Measurements from ENCODE around the gene PITX1.

Gene PITX1

GRCh38 chr5:135069895-135070657 lies 36.0 kb upstream of the PITX1 start:
- Histone ChIP-seq H3K9me3 (ENCODE audit: control insufficient read depth, low read depth, low read length) (no peaks in the 10 kb centered on the region), H3K27me3 (ENCODE audit: control insufficient read depth, insufficient read depth, low read length) (peaks cover 91% of the 10 kb centered on the region), H3K4me1 (ENCODE audit: control insufficient read depth, low read depth, low read length) (peaks cover 7% of the 10 kb centered on the region), H3K27ac (ENCODE audit: low read length) (no peak overlapping the region), H3K36me3 (ENCODE audit: control insufficient read depth, low read depth, low read length) (no peaks in the 10 kb centered on the region), H3K4me3 (ENCODE audit: low read length) (no peak overlapping the region), H3K9ac (ENCODE audit: low read length) (no peak overlapping the region)

GRCh38 chr5:135069016-135069770 lies 35.2 kb upstream of the PITX1 start:
- H3K4me1 ChIP-seq (ENCODE audit: control insufficient read depth, low read depth, low read length): peaks cover 7% of the 10 kb centered on the region
- H3K36me3 ChIP-seq (ENCODE audit: control insufficient read depth, low read depth, low read length): no peaks in the 10 kb centered on the region
- H3K27me3 ChIP-seq (ENCODE audit: control insufficient read depth, insufficient read depth, low read length): peaks cover 82% of the 10 kb centered on the region
- H3K9ac ChIP-seq (ENCODE audit: low read length): no peak overlapping the region
- no peak overlapping the region for H3K4me3 ChIP-seq (ENCODE audit: low read length)
- H3K9me3 ChIP-seq (ENCODE audit: control insufficient read depth, low read depth, low read length): no peaks in the 10 kb centered on the region
- H3K27ac ChIP-seq (ENCODE audit: low read length): no peak overlapping the region

- Histone ChIP-seq H3K9ac (ENCODE audit: low read length) (no peak overlapping the region), H3K4me1 (ENCODE audit: control insufficient read depth, low read depth, low read length) (peaks cover 7% of the 10 kb centered on the region), H3K4me3 (ENCODE audit: low read length) (no peak overlapping the region), H3K36me3 (ENCODE audit: control insufficient read depth, low read depth, low read length) (no peaks in the 10 kb centered on the region), H3K27ac (ENCODE audit: low read length) (no peak overlapping the region), H3K9me3 (ENCODE audit: control insufficient read depth, low read depth, low read length) (no peaks in the 10 kb centered on the region), H3K27me3 (ENCODE audit: control insufficient read depth, insufficient read depth, low read length) (peaks cover 66% of the 10 kb centered on the region)
Observed at GRCh38 chr5:135067587-135067986, 33.6 kb upstream of the PITX1 start.

DNA sequence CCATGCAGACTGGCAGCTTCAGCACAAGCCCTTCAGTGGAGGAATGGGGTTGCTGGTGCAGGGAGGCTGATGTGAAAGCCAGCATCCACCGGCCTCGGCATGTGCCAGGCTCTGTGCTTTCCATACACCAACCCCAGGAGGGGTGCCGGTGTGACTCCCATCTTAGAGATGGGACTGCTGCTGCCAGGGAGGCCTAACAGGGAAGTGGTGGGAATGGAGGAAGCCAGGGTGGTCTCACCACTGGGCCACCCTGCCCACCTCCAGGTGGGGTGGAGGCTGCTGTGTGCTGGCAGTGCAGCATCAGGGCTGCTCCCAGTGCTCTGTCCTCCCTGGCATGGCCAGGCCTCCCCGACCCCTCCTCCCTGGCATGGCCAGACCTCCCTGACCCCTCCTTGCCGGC lies 32.8 kb upstream of the PITX1 start:
- Histone ChIP-seq H3K4me3 (ENCODE audit: low read length) (no peak overlapping the region), H3K36me3 (ENCODE audit: control insufficient read depth, low read depth, low read length) (no peaks in the 10 kb centered on the region), H3K27ac (ENCODE audit: low read length) (no peak overlapping the region), H3K27me3 (ENCODE audit: control insufficient read depth, insufficient read depth, low read length) (peaks cover 58% of the 10 kb centered on the region), H3K9me3 (ENCODE audit: control insufficient read depth, low read depth, low read length) (no peaks in the 10 kb centered on the region), H3K4me1 (ENCODE audit: control insufficient read depth, low read depth, low read length) (peaks cover 7% of the 10 kb centered on the region), H3K9ac (ENCODE audit: low read length) (no peak overlapping the region)

DNA sequence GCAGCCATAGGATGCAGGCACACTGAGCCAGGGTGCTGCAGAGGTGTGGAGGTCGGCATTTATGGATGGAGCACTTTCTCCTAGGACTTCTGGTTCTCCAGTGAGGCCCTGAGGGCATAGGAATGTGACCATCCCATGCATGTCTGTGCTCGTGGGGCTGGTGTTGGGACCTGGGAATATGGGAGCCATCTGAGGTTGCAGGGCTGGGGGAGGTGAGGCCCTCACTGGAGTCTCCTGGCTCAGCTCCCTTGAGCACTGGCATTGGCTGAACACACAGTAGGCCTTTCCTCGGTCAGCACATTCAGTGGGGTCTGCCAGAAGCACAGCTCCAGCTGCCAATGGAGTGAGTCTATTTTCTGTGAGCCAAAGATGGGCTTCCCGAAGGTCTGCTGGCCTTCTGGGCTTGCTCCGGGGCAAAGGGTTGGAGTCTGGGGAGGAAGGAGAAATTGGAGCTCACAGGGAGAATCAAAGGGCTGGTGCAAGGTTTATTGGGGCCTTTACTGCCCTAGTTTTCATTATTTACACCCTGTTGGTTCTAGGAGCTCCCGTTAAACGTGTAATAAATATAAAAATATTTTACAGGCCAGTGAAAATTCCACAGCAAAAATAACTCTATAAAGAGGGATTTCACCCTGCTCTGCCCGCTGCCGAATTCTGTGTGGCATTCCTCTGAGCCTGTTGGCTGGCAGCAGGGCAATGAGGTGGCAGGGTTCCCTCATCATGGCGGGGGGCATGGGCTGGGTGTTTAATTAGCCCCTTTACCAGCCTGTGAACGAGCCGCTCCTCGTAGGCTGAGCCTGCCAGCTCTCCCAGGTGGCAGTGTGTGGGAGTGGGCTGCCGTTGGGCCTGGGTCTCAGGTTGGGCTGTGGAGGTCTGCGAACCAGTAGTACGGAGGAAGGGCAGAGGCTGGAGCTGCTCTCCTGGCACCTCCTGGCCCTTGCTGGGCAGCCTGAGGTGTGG lies 31.6 kb upstream of the PITX1 start:
- Histone ChIP-seq H3K9me3 (ENCODE audit: control insufficient read depth, low read depth, low read length) (no peaks in the 10 kb centered on the region), H3K27me3 (ENCODE audit: control insufficient read depth, insufficient read depth, low read length) (peaks cover 46% of the 10 kb centered on the region), H3K4me3 (ENCODE audit: low read length) (no peak overlapping the region), H3K27ac (ENCODE audit: low read length) (no peak overlapping the region), H3K4me1 (ENCODE audit: control insufficient read depth, low read depth, low read length) (peaks cover 7% of the 10 kb centered on the region), H3K9ac (ENCODE audit: low read length) (no peak overlapping the region), H3K36me3 (ENCODE audit: control insufficient read depth, low read depth, low read length) (no peaks in the 10 kb centered on the region)

DNA sequence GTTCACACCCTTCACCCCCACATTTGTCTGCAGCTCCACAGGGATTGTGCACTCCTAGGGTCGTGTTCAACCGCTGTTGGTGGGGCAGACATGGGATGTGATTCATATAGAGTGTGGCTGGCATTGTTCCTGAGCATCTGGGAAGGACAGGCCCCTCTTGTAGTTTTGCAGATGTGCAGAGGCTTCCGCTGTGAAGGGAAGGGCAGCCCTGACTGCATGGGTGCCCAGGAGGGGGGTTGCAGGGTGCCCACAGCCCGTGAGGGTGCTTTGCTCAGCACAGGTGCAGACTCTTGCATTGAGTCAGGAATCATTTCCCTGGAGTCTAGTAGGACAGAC lies 30.2 kb upstream of the PITX1 start:
- Histone ChIP-seq H3K9me3 (ENCODE audit: control insufficient read depth, low read depth, low read length) (no peaks in the 10 kb centered on the region), H3K36me3 (ENCODE audit: control insufficient read depth, low read depth, low read length) (no peaks in the 10 kb centered on the region), H3K27me3 (ENCODE audit: control insufficient read depth, insufficient read depth, low read length) (peaks cover 33% of the 10 kb centered on the region), H3K4me3 (ENCODE audit: low read length) (no peak overlapping the region), H3K27ac (ENCODE audit: low read length) (no peak overlapping the region), H3K4me1 (ENCODE audit: control insufficient read depth, low read depth, low read length) (peaks cover under 1% of the 10 kb centered on the region), H3K9ac (ENCODE audit: low read length) (no peak overlapping the region)

DNA sequence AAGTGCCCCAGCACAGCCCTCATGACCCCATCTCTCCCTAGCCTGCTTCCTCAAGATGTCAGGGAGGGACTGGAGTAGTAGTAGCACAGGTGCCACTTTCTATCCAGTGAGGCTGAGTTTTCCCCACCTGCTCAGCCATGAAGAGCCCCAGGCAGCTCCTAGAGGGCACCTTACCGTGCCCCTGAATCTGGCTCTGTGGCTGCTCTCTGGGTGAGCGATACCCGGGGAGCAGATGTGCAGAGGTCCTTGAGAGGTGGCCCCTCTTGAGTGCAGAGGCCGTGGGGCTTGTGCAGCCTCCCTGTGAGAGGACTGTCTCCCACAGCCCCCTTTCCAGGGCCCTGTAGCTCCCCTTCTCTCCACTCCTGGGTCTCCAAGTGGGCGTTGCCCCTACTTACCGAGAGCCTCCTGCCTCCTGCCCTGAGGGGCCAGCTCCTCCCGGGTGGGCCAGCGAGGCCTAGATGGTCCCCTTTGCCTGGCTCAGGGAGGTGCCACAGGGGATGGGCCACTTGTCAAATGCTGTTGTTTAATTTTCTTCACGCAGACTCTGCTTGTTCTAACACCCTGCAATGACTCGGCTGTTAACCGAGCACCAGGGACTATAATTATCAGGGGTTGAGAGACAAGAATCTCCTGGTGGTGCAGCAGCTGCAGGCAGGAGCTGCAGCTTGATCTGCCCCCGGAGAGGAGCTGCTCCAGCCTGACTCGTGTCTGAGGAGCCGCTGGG lies 29.6 kb upstream of the PITX1 start:
- Histone ChIP-seq H3K27ac (ENCODE audit: low read length) (no peak overlapping the region), H3K4me3 (ENCODE audit: low read length) (no peak overlapping the region)

DNA sequence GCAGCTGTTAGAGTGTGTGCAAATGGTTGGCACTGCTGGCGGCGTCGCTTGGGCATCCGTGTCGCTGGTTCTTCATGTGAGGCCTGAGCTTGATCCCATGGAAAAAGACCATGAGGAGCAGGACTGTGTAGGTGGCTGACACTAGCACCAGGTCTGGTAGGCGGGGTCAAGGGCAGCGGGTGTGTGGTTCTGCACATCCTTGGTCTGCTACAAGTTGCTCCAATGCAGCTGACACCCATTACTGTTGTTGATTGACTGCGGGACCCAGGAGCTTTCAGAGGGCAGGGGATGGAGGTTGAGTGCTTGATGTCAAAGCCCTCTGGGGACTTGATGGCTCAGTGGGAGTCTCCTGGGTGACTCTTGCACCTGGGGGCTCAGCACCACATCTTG lies 29.0 kb upstream of the PITX1 start:
- Histone ChIP-seq H3K4me3 (ENCODE audit: low read length) (no peak overlapping the region), H3K9ac (ENCODE audit: low read length) (no peak overlapping the region), H3K4me1 (ENCODE audit: control insufficient read depth, low read depth, low read length) (no peaks in the 10 kb centered on the region), H3K27me3 (ENCODE audit: control insufficient read depth, insufficient read depth, low read length) (peaks cover 21% of the 10 kb centered on the region), H3K9me3 (ENCODE audit: control insufficient read depth, low read depth, low read length) (no peaks in the 10 kb centered on the region), H3K27ac (ENCODE audit: low read length) (no peak overlapping the region), H3K36me3 (ENCODE audit: control insufficient read depth, low read depth, low read length) (no peaks in the 10 kb centered on the region)

More for the DNA sequence above, 29.6 kb upstream of the PITX1 start:
- no peaks in the 10 kb centered on the region for H3K4me1 ChIP-seq (ENCODE audit: control insufficient read depth, low read depth, low read length)
- H3K27me3 ChIP-seq (ENCODE audit: control insufficient read depth, insufficient read depth, low read length): peaks cover 27% of the 10 kb centered on the region
- H3K9ac ChIP-seq (ENCODE audit: low read length): no peak overlapping the region
- no peaks in the 10 kb centered on the region for H3K9me3 ChIP-seq (ENCODE audit: control insufficient read depth, low read depth, low read length)
- no peaks in the 10 kb centered on the region for H3K36me3 ChIP-seq (ENCODE audit: control insufficient read depth, low read depth, low read length)

- Histone ChIP-seq H3K9me3 (ENCODE audit: control insufficient read depth, low read depth, low read length) (no peaks in the 10 kb centered on the region), H3K27me3 (ENCODE audit: control insufficient read depth, insufficient read depth, low read length) (peaks cover 15% of the 10 kb centered on the region), H3K27ac (ENCODE audit: low read length) (no peak overlapping the region), H3K9ac (ENCODE audit: low read length) (no peak overlapping the region), H3K36me3 (ENCODE audit: control insufficient read depth, low read depth, low read length) (no peaks in the 10 kb centered on the region), H3K4me1 (ENCODE audit: control insufficient read depth, low read depth, low read length) (no peaks in the 10 kb centered on the region), H3K4me3 (ENCODE audit: low read length) (no peak overlapping the region)
Observed at GRCh38 chr5:135062216-135063055, 28.4 kb upstream of the PITX1 start.

DNA sequence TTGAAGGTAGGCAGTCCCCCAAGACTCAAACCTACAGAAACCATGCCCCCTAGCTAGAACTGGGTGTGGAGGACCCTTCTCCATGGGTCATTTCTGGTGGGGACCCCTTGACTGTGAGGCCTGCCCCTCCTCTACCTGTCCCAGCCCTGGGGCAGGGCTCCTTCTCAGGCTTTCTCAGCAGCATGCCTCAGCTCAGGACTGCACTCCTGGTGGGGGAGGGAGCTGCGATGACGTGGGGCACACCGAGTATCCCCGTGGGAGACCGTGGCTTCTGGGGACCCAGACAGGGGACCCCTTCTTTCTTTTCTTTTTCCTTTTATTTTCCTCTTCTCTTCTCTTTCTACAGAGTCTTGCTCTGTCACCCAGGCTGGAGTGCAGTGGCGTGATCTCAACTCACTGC lies 27.0 kb upstream of the PITX1 start:
- Histone ChIP-seq H3K27ac (ENCODE audit: low read length) (no peak overlapping the region), H3K9ac (ENCODE audit: low read length) (no peak overlapping the region), H3K4me3 (ENCODE audit: low read length) (no peak overlapping the region), H3K9me3 (ENCODE audit: control insufficient read depth, low read depth, low read length) (no peaks in the 10 kb centered on the region), H3K36me3 (ENCODE audit: control insufficient read depth, low read depth, low read length) (no peaks in the 10 kb centered on the region), H3K4me1 (ENCODE audit: control insufficient read depth, low read depth, low read length) (no peaks in the 10 kb centered on the region), H3K27me3 (ENCODE audit: control insufficient read depth, insufficient read depth, low read length) (peaks cover 6% of the 10 kb centered on the region)
